GM12874 (cell line): ENCODE data around the gene PHLPP1.

ENCODE experiments used
- TF ChIP-seq, protein P1 (sequence below): IDR thresholded peaks from 2 replicates; pipeline ENCODE4 v1.5.1; 2011; ENCODE audit warnings: low read depth, mild to moderate bottlenecking, control low read depth, low read length, moderate library complexity; ENCODE audit not compliant: insufficient read depth

Gene PHLPP1

DNA sequence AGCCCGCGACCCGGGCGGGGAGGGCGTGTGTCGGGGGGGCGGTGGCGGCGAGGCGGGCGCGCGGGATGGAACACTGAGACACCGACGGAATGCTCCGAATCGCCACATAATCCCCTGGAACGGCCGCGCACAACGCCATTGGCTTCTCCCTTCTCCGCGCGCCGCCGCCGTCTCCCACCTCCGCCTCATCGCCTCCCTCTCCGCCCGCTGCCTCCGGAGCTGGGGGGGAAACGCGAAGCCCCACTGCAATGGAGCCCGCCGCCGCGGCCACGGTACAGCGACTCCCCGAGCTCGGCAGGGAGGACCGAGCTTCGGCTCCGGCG, at the start of gene PHLPP1:
Gene PHLPP1 (plus strand): TSS at position 106 of the 323 bp plus-strand sequence. CDS start 143 bp downstream, at position 249.
- TF ChIP-seq, protein P1, sequence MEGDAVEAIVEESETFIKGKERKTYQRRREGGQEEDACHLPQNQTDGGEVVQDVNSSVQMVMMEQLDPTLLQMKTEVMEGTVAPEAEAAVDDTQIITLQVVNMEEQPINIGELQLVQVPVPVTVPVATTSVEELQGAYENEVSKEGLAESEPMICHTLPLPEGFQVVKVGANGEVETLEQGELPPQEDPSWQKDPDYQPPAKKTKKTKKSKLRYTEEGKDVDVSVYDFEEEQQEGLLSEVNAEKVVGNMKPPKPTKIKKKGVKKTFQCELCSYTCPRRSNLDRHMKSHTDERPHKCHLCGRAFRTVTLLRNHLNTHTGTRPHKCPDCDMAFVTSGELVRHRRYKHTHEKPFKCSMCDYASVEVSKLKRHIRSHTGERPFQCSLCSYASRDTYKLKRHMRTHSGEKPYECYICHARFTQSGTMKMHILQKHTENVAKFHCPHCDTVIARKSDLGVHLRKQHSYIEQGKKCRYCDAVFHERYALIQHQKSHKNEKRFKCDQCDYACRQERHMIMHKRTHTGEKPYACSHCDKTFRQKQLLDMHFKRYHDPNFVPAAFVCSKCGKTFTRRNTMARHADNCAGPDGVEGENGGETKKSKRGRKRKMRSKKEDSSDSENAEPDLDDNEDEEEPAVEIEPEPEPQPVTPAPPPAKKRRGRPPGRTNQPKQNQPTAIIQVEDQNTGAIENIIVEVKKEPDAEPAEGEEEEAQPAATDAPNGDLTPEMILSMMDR = no peak

GRCh38 chr18:62669225-62669624, 46.1 kb upstream of the PHLPP1 start:
- TF ChIP-seq, protein P1 = no peak

GRCh38 chr18:62670573-62670972, 44.8 kb upstream of the PHLPP1 start:
- TF ChIP-seq, protein P1 = no peak

DNA sequence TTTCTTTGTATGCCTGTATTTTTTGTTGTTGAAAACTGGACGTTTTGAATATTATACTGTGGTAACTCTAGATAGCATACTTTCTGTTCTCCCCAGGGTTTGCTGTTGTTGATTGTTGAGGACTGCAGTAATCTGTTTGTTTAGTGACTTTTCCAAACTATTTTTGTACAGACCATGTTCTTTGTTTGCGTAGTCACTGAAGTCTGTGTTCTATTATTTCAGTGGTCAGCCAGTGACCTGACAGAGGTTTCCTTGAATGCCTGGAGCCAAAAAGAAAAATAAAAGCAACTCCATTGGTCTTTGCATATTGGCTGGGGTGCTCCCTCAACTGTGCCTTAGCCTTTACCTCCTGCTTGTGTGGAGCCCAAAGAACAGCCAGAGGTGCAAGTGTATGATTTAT, 42.7 kb upstream of the PHLPP1 start:
- TF ChIP-seq, protein P1 = no peak

- TF ChIP-seq, protein P1 = no peak
Observed at GRCh38 chr18:62678847-62679485, 36.4 kb upstream of the PHLPP1 start.

GRCh38 chr18:62682371-62682770, 33.0 kb upstream of the PHLPP1 start:
- TF ChIP-seq, protein P1 = no peak

DNA sequence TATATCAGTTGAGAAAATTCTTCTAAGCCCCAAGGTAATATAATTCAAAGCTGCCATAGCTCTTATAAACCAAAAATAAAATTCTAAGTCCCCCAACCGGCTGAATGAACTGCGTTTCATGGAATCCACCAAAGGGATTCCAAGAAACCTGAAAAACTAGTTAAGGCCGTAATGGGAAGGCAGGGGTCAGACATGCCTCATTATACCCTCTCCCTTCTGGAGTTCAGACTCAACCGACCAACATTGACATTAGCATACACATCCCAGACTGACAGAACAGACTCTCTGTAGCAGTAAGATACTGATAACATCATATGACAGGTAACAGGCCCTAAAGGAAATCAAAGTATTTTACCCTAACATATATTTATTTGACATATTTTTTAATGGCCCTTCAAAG, 31.4 kb upstream of the PHLPP1 start:
- TF ChIP-seq, protein P1 = no peak
